ENCODE results near the gene FSD1.

The FSD1 gene

DNA sequence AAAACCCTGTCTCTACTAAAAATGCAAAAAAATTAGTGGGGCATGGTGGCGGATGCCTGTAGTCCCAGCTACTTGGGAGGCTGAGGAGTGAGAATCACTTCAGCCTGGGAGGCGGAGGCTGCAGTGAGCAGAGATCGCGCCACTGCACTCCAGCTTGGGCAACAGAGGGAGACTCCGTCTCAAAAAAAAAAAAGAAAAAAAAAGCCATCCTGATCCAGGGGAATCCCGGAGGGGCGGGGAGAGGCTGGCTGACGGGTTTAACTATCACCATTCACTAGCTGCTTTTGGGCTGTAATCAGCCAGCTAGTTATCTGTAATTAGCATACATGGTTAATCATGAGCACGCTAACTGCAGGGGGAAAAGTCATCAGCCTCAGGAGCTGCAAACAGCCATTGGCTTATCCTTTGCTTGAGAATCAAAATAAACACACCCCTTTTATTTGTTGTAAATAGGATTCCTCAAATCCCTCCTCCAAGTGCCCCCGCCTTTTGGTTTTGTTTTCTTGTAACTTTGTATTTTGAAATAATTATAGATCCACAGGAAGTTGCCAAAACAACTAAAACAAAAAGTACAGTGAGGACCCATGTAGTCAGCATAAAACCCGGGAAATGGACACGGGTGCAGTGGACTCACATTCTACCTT, 9.6 kb downstream of the FSD1 start:
- in situ Hi-C loops (cut with HindIII; ENCODE audit: low sequenced_read_pairs), result no loop called here

DNA sequence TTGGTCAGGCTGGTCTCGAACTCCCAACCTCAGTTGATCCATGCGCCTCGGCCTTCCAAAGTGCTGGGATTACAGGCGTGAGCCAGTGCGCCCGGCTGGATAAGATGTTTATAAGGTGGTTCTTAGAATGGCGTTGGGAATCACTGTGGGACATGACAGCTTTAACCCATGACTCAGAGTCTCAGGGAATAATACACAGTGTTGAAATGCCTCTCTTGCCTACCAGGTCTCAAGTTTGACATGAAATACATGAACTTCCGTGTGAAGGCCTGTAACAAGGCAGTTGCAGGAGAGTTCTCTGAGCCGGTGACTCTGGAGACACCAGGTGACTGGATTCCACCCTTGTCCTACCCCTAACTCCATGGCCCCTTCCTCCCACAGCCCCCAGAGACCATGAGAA, 12.6 kb downstream of the FSD1 start:
- in situ Hi-C loops (cut with HindIII; ENCODE audit: low sequenced_read_pairs), result no loop called here

DNA sequence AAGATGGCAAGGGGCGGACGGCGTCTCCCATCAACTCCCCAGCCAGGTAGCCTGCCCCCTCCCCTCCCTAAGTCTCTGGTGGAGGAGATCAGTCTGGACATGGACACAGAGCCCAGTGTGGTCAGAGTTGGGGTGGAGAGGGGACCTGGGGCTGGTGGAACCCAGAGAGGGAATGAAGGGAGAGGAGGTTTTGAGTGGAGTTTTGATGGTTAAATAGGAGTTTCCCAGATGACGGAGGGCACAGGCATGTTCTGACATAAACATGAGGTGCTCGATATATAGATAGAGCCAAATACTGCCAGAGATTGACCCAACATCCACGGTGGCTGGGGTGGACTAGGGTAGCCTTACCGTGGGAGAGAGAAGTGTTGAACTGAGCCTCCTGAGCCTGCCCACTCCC, 14.1 kb downstream of the FSD1 start:
- in situ Hi-C loops (cut with HindIII; ENCODE audit: low sequenced_read_pairs), result no loop called here

DNA sequence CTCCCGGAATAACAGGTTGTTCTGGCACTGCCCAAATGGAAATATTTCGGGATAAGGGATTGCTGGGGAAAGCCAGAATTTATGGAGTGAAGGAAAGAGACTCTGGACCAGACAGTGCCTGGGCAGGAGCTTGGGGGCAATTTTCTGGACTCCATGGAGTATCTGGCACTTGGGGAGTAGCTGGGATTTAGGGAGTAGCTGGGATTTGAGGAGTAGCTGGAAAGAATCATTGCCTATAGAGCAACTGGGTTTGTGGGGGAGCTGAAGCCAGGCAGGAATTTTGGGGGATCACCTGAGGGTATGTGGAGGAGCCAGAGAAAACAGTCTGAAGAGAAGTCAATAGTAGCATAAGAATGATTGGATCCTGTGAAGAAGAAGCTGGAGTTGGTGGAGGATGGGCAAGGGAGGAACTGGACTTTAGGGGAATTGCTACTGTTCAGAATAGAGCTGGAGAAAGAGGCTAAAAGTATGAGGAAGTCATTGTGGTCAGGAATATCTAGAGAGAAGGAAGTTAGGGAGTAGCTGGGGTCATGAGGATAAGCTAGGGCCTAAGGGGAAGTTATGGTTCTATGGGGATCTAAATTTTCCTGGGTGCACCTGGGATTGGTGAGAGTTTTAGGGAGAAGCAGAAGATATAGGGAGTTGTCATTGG, 14.8 kb downstream of the FSD1 start:
- in situ Hi-C loops (cut with HindIII; ENCODE audit: low sequenced_read_pairs), result no loop called here

DNA sequence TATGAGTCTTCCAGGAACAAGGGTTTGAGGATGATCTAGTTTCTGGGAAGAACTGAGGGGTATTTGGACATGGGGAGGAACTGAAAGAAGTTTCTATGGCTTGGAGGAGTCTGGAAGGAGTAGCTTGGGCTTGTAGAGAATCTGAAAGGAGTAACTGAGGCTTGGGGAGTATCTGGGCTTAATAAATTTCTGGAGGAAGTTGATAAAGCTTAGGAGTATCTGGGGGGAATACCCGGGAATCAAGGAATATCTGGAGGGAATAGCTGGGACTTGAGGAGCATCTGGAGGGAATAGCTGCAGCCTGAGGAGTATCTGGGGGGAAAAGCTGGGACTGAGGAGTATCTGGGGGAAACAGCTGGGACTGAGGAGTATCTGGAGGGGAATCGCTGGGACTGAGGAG, 16.0 kb downstream of the FSD1 start:
- in situ Hi-C loops (cut with HindIII; ENCODE audit: low sequenced_read_pairs), result no loop called here

DNA sequence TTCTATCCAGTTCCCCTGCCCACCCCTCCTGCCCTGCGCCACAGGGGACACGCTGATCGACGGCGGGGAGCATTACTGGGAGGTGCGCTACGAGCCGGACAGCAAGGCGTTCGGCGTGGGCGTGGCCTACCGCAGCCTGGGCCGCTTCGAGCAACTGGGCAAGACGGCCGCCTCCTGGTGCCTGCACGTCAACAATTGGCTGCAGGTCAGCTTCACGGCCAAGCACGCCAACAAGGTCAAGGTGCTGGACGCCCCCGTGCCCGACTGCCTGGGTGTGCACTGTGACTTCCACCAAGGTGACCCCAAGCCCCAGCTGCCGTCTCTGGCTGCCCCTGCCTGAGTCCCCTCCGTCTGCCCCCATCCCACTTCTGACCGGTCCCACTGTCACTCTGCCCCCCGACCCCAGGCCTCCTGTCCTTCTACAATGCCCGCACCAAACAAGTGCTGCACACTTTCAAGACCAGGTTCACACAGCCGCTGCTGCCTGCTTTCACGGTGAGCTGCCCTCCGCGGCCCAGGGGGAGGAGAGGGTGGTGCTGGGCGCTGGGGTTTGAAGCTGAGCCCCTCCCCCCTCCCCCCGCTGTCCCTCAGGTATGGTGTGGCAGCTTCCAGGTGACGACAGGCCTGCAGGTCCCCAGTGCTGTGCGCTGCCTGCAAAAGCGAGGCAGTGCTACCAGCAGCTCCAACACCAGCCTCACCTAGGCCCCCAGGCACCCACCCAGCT, 18.7 kb downstream of the FSD1 start:
- in situ Hi-C loops (cut with HindIII; ENCODE audit: low sequenced_read_pairs), result no loop called here

DNA sequence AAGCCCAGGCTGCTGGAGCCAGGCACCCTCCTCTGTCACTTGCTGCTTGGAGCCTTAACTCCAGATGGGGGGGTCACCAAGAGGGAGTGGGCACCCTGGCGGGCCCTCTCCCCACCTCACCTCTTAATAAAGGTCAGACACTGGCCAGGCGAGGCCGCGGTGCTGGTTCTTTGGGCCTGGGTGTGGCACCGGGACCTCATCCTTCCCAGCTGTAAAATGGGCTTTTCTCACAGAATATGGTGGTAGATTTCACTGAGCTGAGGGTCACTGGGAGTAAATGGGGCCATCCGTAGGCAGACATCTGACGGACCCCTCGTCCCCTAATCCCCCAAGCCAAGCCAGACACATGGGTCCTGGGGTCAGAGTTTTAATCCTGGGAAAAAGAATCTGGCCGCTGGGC, 19.3 kb downstream of the FSD1 start:
- in situ Hi-C loops (cut with HindIII; ENCODE audit: low sequenced_read_pairs), result no loop called here

DNA sequence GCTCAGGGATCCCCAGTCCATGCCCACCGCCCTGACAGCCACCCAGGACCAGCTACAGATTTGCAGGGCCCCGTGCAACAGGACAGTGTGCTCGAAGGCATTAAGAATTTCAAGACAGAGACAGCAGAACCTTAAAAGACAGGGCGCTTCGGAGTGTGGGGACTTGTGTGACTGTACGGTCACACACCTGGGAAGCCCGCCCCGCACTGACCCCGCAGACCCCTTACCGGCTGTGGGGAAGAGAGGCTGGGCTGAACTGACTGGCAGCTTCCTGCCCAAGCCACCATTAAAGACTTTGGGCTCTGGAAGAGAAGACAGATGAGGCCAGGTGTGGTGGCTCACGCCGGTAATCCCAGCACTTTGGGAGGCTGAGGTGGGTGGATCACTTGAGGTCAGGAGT, 19.8 kb downstream of the FSD1 start:
- in situ Hi-C loops (cut with HindIII; ENCODE audit: low sequenced_read_pairs), result no loop called here

DNA sequence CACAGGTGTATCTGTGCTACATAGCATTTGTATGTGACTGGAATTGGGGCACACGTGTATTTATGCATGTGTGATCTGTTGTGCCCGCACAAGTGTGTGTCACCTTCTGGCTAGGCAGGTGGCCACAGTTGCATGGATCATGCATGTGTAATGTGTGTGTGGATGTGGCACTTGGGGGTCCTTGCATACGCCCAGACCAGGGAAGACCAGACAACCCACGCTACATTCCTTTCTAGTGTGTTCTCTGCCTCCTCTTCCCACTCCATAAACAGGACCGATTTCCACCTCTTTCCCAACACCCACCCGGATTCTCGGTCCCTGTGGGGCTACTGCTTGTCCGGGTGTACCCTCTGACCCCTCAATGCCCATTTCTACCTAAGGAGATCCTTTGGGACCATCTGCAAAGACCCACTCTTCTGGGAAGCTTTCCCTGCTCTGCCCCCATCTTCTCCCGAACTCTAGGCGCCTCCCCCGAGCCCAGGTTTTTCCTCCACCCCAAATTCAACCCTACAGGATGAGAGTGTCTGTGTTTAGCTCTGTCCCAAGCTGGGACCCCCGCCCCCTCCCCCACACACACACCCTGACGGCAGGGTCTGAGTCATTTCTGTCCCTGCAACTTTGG, 21.9 kb downstream of the FSD1 start:
- in situ Hi-C loops (cut with HindIII; ENCODE audit: low sequenced_read_pairs), result loop anchor here (5.0 kb wide), 3 partner anchors 54 to 91 kb away; partner anchors contain the start of gene YJU2

DNA sequence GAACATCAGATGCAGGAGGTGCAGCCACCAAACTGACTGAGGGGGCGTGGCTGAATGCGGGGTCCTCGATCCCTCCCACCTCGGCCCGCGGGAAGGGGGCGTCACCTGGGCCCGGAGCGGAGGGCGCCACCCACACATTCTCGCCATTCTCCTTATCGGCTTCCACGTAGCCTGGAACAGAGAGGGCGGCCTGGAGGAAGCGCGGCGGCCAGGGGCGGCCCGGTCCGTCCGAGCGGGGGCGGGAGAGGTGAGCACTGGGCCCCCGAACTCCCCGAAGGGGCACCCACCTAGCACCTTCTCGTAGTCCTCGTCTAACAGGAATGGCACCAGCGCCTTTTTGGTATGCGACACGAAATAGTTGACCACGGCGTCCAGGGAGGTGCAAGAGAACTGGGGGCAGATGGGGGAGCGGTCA, 22.4 kb downstream of the FSD1 start:
- in situ Hi-C loops (cut with HindIII; ENCODE audit: low sequenced_read_pairs), result loop anchor here (5.0 kb wide), 3 partner anchors 55 to 90 kb away; partner anchors contain the start of gene YJU2

DNA sequence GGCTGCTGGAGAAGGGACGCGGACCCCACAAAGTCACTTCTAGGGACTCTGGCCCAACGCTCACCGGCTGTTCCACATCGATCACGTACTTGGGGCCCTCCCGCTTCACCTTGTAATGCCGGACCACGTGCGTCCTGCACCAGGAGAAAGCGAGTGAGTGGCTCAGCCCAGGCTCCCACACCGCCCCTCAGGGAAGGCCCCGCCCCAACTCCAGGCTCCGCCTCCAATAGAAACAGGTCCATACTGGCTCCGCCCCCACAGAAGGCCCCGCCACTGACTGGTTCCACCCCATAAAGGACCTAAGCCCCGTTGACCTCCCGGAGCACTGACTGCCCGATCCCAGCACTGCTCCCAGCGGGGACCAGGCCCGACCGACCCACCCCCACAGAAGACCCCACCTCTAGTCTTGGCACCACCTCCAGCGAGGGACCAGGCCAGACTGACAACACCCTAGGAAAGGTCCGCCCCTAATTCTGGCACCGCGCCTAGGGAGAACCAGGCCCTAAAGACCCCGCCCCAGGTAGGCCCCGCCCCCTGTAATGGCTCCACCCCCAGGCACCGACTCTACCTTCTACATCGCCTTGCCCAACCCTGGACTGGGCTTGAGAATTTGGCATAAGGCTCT, 23.0 kb downstream of the FSD1 start:
- in situ Hi-C loops (cut with HindIII; ENCODE audit: low sequenced_read_pairs), result loop anchor here (5.0 kb wide), 3 partner anchors 55 to 90 kb away; partner anchors contain the start of gene YJU2

DNA sequence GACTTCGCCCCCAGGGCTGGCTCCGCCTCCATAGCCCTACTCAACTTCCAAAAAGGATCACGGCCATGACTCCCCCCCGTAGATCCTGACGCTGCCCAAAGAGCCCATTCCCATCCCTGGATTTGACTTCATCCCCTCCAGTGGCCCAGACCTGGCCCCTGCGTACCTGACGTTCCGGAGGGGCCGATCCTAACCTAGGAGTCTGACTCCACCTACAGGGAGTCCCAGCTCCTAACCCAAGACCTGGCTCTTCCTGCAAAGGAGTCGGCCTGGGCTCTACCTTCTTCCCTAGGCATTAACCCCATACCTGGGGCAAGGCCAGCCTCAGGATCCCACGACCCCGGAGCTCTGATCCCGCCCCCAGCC, 23.5 kb downstream of the FSD1 start:
- in situ Hi-C loops (cut with HindIII; ENCODE audit: low sequenced_read_pairs), result loop anchor here (5.0 kb wide), 3 partner anchors 56 to 89 kb away; partner anchors contain the start of gene YJU2

DNA sequence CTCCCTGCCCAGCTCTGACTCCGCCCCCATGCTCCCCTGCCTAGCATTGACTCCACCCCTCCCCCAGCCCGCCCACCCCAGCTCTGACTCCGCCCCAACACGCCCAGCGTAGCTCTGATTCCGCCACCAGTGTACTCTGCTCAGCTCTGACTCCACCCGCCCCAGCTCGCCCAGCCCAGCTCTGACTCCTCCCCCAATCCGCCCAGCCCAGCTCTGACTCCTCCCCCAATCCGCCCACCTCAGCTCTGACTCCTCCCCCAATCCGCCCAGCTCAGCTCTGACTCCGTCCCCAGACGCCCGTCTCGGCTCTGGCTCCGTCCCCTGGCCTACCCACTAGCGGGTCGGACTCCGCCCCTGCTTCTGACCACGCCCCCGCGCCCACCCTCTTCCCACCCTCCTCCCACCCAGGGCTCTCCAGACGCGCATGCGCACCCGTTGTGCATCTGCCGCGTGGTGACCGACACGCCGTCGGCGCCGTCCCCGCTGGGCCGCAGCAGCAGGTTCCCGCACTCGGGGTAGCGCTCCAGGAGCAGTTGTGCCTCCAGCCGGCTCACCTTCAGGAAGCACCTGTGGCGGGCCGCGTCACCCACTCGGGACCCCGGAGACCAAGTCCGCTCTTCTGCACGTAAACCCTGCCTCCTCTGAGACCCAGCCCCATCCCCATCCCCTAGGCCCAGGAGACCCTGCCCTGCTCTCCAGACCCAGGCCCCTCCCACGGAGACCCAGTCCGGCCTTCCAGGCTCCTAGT, 24.0 kb downstream of the FSD1 start:
- in situ Hi-C loops (cut with HindIII; ENCODE audit: low sequenced_read_pairs), result loop anchor here (5.0 kb wide), 3 partner anchors 56 to 89 kb away; partner anchors contain the start of gene YJU2

DNA sequence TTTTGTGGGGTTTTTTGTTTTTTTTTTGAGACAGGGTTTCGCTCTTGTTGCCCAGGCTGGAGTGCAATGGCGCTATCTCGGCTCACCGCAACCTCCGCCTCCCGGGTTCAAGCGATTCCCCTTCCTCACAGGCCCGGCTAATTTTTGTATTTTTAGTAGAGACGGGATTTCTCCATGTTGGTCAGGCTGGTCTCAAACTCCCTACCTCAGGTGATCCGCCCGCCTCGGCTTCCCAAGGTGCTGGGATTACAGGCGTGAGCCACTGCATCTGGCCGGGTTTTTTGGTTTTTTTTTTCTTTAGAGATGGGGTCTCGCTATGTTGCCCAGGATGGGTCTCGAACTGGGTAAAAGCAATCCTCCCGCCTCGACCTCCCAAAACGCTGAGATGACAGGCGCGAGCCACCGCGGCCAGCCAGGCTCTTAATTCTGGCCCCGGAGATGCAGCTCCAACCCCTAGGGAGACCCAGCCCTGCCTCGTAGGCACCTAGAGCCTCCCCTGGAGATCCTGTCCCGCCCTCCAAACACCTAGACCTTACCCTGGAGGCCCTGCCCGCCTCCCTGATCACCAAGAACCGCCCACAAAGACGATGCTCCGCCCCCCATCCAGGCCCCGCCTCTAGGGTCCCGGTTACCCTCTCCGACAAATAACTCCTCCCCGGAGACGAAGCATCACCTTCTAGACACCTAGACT, 24.7 kb downstream of the FSD1 start:
- in situ Hi-C loops (cut with HindIII; ENCODE audit: low sequenced_read_pairs), result loop anchor here (5.0 kb wide), 3 partner anchors 57 to 88 kb away; partner anchors contain the start of gene YJU2

DNA sequence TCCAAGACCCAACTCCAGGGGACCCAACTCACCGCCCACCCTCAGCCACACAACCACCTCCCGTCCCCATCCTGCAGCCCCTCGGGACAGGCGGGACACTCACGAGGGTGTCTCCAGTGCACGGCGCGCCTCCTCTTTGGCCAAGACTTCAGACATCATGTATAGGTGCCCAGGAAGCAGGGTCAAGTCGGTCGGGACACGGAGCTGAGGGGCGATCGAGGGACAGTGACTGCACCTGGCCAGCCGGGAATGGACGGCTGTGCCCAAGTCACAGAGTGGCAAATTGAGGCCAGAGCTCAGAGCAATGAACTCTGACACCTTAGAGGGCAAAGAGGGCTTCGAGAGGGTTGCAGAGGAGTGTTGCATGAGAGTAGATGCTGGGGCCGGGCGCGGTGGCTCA, 25.5 kb downstream of the FSD1 start:
- in situ Hi-C loops (cut with HindIII; ENCODE audit: low sequenced_read_pairs), result loop anchor here (5.0 kb wide), 3 partner anchors 58 to 87 kb away; partner anchors contain the start of gene YJU2

DNA sequence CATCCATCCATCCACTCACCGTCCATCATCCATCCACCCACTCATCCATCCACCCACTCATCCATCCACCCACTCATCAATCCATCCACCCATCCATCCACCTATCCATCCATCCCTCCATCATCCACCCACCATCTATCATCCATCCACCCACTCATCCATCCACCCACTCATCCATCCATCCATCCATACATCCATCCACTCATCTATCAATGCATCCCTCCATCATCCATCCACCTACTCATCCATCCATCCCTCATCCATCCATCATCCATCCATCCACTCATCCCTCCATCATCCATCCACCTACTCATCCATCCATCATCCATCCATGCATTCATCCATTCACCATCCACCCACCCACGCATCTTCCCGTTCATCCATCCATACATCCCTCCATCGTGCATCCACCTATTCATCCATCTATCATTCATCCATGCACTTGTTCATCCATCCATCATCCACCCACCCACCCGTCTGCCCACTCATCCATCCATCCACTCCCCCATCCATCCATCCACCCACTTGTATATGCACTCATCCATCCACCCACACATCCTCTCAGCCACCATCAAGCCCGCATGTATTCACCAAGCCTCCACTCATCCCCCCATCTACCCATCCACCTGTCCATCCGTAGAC, 30.7 kb downstream of the FSD1 start:
- in situ Hi-C loops (cut with HindIII; ENCODE audit: low sequenced_read_pairs), result no loop called here

DNA sequence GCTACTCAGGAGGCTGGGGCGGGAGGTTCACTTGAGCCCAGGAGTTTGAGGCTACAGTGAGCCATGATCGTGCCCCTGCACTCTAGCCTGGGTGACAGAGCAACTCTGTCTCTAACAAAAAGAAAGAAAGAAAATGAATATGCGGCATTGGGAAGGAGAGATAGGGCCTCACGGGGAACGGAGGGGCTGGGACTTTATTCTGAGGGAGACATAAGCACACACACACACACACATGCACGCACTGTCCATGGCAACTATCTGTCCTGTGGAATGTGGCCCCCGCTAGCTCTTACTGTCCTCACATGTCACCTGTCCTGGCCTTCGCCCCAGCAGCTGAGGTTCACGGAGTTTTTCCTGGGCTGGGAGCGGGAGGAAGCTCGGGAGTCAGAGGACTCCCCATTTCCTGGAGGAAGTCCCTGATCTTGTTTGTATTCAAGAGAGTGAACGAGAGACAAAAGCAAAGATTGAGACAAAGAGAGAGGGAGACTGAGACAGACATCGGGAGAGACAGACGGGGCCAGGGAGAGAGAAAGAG, 33.6 kb downstream of the FSD1 start:
- in situ Hi-C loops (cut with HindIII; ENCODE audit: low sequenced_read_pairs), result no loop called here

DNA sequence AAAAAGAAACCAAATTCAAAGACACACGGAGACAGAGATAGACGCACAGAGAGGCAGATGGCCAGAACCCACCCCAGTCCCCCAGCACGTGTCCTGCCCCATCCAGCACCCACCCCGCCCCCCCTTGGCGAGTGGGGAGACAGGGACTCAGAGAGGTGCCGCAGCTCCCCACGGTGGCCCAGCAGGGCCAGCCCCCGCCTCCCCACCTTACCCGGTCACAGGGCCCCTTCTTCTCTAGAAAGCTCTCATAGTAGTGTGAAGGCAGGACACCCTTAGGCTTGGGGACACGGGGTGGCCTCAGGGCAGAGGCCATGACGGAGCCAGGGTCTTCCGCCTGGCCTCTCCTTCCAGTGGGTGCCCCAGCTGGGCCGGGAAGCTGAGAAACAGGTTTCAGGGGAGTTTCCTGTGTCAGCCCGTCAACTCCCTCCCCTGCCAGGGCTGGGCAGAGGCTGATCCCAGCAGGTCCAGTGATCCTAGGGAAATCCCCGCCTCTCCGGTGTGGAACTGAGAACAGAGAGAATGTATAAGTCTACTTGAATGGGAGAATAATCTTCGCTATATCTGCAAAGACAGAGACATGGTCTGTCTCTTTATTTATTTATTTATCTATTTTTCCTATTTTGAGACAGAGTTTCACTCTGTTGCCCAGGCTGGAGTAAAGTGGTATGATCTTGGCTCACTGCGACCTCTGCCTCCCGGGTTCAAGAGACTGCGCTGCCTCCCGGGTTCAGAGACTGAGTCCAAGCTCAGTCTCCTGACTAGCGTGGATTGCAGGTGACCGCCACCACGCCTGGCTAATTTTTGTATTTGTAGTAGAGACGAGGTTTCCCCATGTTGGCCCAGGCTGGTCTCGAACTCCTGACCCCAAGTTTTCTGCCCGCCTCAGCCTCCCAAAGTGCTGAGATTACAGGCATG, 34.3 kb downstream of the FSD1 start, which contains the start of gene STAP2:
Gene STAP2 (minus strand): TSS at position 387 of the 915 bp plus-strand sequence. CDS start 74 bp downstream, at position 313.
- in situ Hi-C loops (cut with HindIII; ENCODE audit: low sequenced_read_pairs), result no loop called here

All from endothelial cell of hepatic sinusoid (primary cell).